Body of pancreas (tissue), 4 donors: ENCODE results near the gene ATP2B2. TPM values are rescaled to one million over a fixed set of nuclear protein-coding genes. Genes with fewer than 3 reads are reported as not detected.

Experiments
- ATAC-seq: fragments of 150-250 bp; one replicate; pipeline ENCODE4 v1.9.1; 2016
- DNase-seq, 4 donors: peaks; one replicate each; pipeline ENCODE4 v3.0.0-alpha.2; 2019
- H3K27ac ChIP-seq, 4 donors: fragments of 200-600 bp; sonication (generic); 1 replicate in 3 of 4; 2 replicates in 1 of 4; pipeline versions ENCODE4 v1.5.1 to v1.6.1; 2016 to 2019; ENCODE audit warnings: mild to moderate bottlenecking in 1 of 4, mixed read lengths in 1 of 4, moderate library complexity in 1 of 4
- H3K27me3 ChIP-seq, 2 donors: fragments of 200-600 bp; sonication (generic); one replicate each; pipeline ENCODE4 v1.6.0; 2016; ENCODE audit warnings: mild to moderate bottlenecking in 1 of 2
- H3K36me3 ChIP-seq, 2 donors: fragments of 200-600 bp; sonication (generic); replicated peaks in 1 of 2; 2 replicates each; pipeline ENCODE4 v1.5.1; 2016; ENCODE audit warnings: low read depth in 2 of 2; ENCODE audit not compliant: insufficient read depth in 1 of 2
- H3K4me1 ChIP-seq: fragments of 200-600 bp; sonication (generic); one replicate; pipeline ENCODE4 v1.6.0; 2016
- H3K4me3 ChIP-seq, 2 donors: fragments of 200-600 bp; sonication (generic); 1 replicate in 1 of 2; 2 replicates in 1 of 2; pipeline ENCODE4 v1.5.1; 2016 to 2019
- H3K9me3 ChIP-seq, 3 donors: fragments of 200-600 bp; sonication (generic); 1 replicate in 2 of 3; 2 replicates in 1 of 3; pipeline ENCODE4 v1.5.1; 2016
- CTCF ChIP-seq, 7 experiments: fragments of 450-650 bp in 4 of 7; fragments of 200-600 bp in 3 of 7; sonication (generic) in 3 of 7; IDR thresholded peaks; one replicate each; pipeline ENCODE4 v1.5.1; 2016 to 2019; ENCODE audit warnings: antibody characterized with exemption in 7 of 7
- POLR2A ChIP-seq, 3 donors: fragments of 450-650 bp; IDR thresholded peaks; one replicate each; pipeline ENCODE4 v1.6.1; 2016; ENCODE audit warnings: antibody characterized with exemption in 3 of 3, mild to moderate bottlenecking in 2 of 3
- WGBS, 2 donors: methylation state at CpG; one replicate each; pipeline ENCODE4 v1.1.5; 2017; 5-methylcytosine and 5-hydroxymethylcytosine counted together
- intact Hi-C: fragments of 100-400 bp; cut with DNase I; formaldehyde crosslinking; loops from one replicate; pipeline ENCODE4 v1.15.1; 2023
- total RNA-seq, 2 donors: library from RNA; depleted of rRNA; stranded (reverse); fragments of >200 nt; gene quantifications; one replicate each; pipeline ENCODE4 v1.1.0, GENCODE V29; 2016

ATP2B2 gene
- total RNA-seq, 2 donors from 2014 or later, result 0.52 TPM; not detected in 1

GRCh38 chr3:10444110-10444429 is 61.3 kb downstream of the ATP2B2 start:
- no peak for ATAC-seq
- intact Hi-C loops, result no loop called here
- Histone ChIP-seq H3K36me3 (no peaks in the 10 kb centered on the region), H3K27ac (no peak overlapping the region), H3K4me3 (no peak overlapping the region), H3K27me3 (no peaks in the 10 kb centered on the region), H3K9me3 (no peaks in the 10 kb centered on the region), H3K4me1 (no peaks in the 10 kb centered on the region)
- no peak for DNase-seq
- TF ChIP-seq POLR2A (IDR thresholded peaks at IDR 0.05) (no peak), CTCF (IDR thresholded peaks at IDR 0.05) (no peak)
- 63 to 65% methylated on average over 10 of the region's 10 CpGs for WGBS, 2 donors

- no peak overlapping the region for H3K4me3 ChIP-seq
- DNase-seq (no peak), ATAC-seq (no peak)
- H3K36me3 ChIP-seq, result no peaks in the 10 kb centered on the region
- H3K4me1 ChIP-seq, result no peaks in the 10 kb centered on the region
- H3K27me3 ChIP-seq, result no peaks in the 10 kb centered on the region
- intact Hi-C loops, result no loop called here
- 74 to 76% methylated on average over 15 of the region's 15 CpGs for WGBS, 2 donors
- TF ChIP-seq CTCF (IDR thresholded peaks at IDR 0.05) (no peak), POLR2A (IDR thresholded peaks at IDR 0.05) (no peak)
- H3K9me3 ChIP-seq, result no peaks in the 10 kb centered on the region
- H3K27ac ChIP-seq, result no peak overlapping the region
Observed at GRCh38 chr3:10443272-10444109, 61.9 kb downstream of the ATP2B2 start.

GRCh38 chr3:10442151-10442795 is 63.1 kb downstream of the ATP2B2 start:
- 62 to 69% methylated on average over 10 of the region's 10 CpGs for WGBS, 2 donors
- no peak for TF ChIP-seq CTCF (IDR thresholded peaks at IDR 0.05)
- no peak for TF ChIP-seq POLR2A (IDR thresholded peaks at IDR 0.05)
- ATAC-seq (no peak), DNase-seq (no peak)
- intact Hi-C loops, result no loop called here
- Histone ChIP-seq H3K36me3 (no peaks in the 10 kb centered on the region), H3K4me1 (no peaks in the 10 kb centered on the region), H3K27ac (no peak overlapping the region), H3K9me3 (no peaks in the 10 kb centered on the region), H3K4me3 (no peak overlapping the region), H3K27me3 (no peaks in the 10 kb centered on the region)

- H3K27ac ChIP-seq, result no peak overlapping the region
- no peak for DNase-seq
- ATAC-seq, result no peak
- WGBS, 2 donors, result 49 to 54% methylated on average over 5 of the region's 5 CpGs
- H3K9me3 ChIP-seq, result no peaks in the 10 kb centered on the region
- no peak for TF ChIP-seq POLR2A (IDR thresholded peaks at IDR 0.05)
- TF ChIP-seq CTCF (IDR thresholded peaks at IDR 0.05), result no peak
- H3K4me3 ChIP-seq, result no peak overlapping the region
- H3K27me3 ChIP-seq, result no peaks in the 10 kb centered on the region
- H3K4me1 ChIP-seq, result no peaks in the 10 kb centered on the region
- intact Hi-C loops, result no loop called here
- H3K36me3 ChIP-seq, result no peaks in the 10 kb centered on the region
Observed at GRCh38 chr3:10440684-10441083, 64.7 kb downstream of the ATP2B2 start.
